Liver (tissue), 9 donors: ENCODE data around the gene NAP1L1. TPM values are rescaled to one million over a fixed set of nuclear protein-coding genes. Genes with fewer than 3 reads are reported as not detected.

Experiments
- DNase-seq: peaks from one replicate; pipeline ENCODE4 v3.0.0-alpha.2; 2017; ENCODE audit warnings: low spot score
- H3K27ac ChIP-seq, 2 donors: one replicate each; pipeline ENCODE4 v1.7.0; 2013; ENCODE audit warnings: inconsistent platforms in 2 of 2, low read length in 2 of 2, control low read depth in 1 of 2, low read depth in 1 of 2, mild to moderate bottlenecking in 1 of 2
- H3K27me3 ChIP-seq, 4 donors: one replicate each; pipeline versions ENCODE4 v1.6.1 to v1.7.0; 2013; ENCODE audit warnings: low read length in 3 of 4, inconsistent platforms in 1 of 4, mild to moderate bottlenecking in 1 of 4, moderate library complexity in 1 of 4; ENCODE audit not compliant: control insufficient read depth in 4 of 4, insufficient read depth in 4 of 4
- H3K36me3 ChIP-seq, 4 donors: one replicate each; pipeline versions ENCODE4 v1.6.1 to v1.7.0; 2013; ENCODE audit warnings: low read length in 3 of 4, mild to moderate bottlenecking in 3 of 4, low read depth in 1 of 4, moderate library complexity in 1 of 4; ENCODE audit not compliant: control insufficient read depth in 4 of 4, insufficient read depth in 3 of 4
- H3K4me1 ChIP-seq, 4 donors: one replicate each; pipeline versions ENCODE4 v1.6.1 to v1.7.0; 2013; ENCODE audit warnings: low read length in 3 of 4, mild to moderate bottlenecking in 3 of 4, moderate library complexity in 1 of 4; ENCODE audit not compliant: control insufficient read depth in 4 of 4, insufficient read depth in 4 of 4
- H3K4me3 ChIP-seq, 3 donors: one replicate each; pipeline versions ENCODE4 v1.6.1 to v1.7.0; 2013; ENCODE audit warnings: low read length in 3 of 3, control low read depth in 1 of 3, low read depth in 1 of 3, mild to moderate bottlenecking in 1 of 3
- H3K9ac ChIP-seq, 2 donors: one replicate each; pipeline ENCODE4 v1.7.0; 2013; ENCODE audit warnings: low read length in 2 of 2, mild to moderate bottlenecking in 2 of 2, moderate library complexity in 2 of 2, control low read depth in 1 of 2, low read depth in 1 of 2
- H3K9me3 ChIP-seq, 4 donors: one replicate each; pipeline versions ENCODE4 v1.6.1 to v1.7.0; 2013; ENCODE audit warnings: low read length in 3 of 4; ENCODE audit not compliant: control insufficient read depth in 4 of 4
- EGR1 ChIP-seq, 2 donors: IDR thresholded peaks; 2 replicates each; pipeline ENCODE4 v1.6.1; 2016 to 2018; ENCODE audit warnings: antibody characterized with exemption in 2 of 2, low read depth in 2 of 2
- FOXA1 ChIP-seq: IDR thresholded peaks from 2 replicates; pipeline ENCODE4 v1.6.1; 2016; ENCODE audit warnings: antibody characterized with exemption
- GABPA ChIP-seq, 2 donors: IDR thresholded peaks in 1 of 2; conservative IDR thresholded peaks in 1 of 2; 2 replicates each; pipeline ENCODE4 v1.6.1; 2016; ENCODE audit warnings: antibody characterized with exemption in 2 of 2, mild to moderate bottlenecking in 1 of 2, moderate library complexity in 1 of 2
- HNF4A ChIP-seq, 2 donors: conservative IDR thresholded peaks; 2 replicates each; pipeline ENCODE4 v1.6.1; 2016; ENCODE audit warnings: antibody characterized with exemption in 2 of 2, mild to moderate bottlenecking in 2 of 2
- JUND ChIP-seq, 2 donors: IDR thresholded peaks; 2 replicates each; pipeline ENCODE4 v1.6.1; 2016; ENCODE audit warnings: antibody characterized with exemption in 2 of 2
- MAX ChIP-seq: IDR thresholded peaks from 2 replicates; pipeline ENCODE4 v1.6.1; 2016; ENCODE audit warnings: antibody characterized with exemption
- RAD21 ChIP-seq, 2 donors: IDR thresholded peaks; 2 replicates each; pipeline ENCODE4 v1.6.1; 2016; ENCODE audit warnings: antibody characterized with exemption in 2 of 2, mild to moderate bottlenecking in 2 of 2
- SP1 ChIP-seq: IDR thresholded peaks from 2 replicates; pipeline ENCODE4 v1.6.1; 2018; ENCODE audit warnings: antibody characterized with exemption, mild to moderate bottlenecking
- TAF1 ChIP-seq: conservative IDR thresholded peaks from 2 replicates; pipeline ENCODE4 v1.6.1; 2016; ENCODE audit warnings: antibody characterized with exemption, mild to moderate bottlenecking
- YY1 ChIP-seq: IDR thresholded peaks from 2 replicates; pipeline ENCODE4 v1.6.1; 2016; ENCODE audit warnings: antibody characterized with exemption, mild to moderate bottlenecking
- WGBS: extraction: QIAGEN DNeasy Blood & Tissue Kit; methylation state at CpG from one replicate; pipeline ENCODE4 v1.1.7; 2013; 5-methylcytosine and 5-hydroxymethylcytosine counted together
- polyA plus RNA-seq, 2 donors: library from polyadenylated mRNA; stranded (reverse) in 1 of 2; unstranded in 1 of 2; fragments of 200-250 nt in 1 of 2; fragments of >200 nt in 1 of 2; fragmentation: Nextera tagmentation in 1 of 2; extraction: Ambion mirVana in 1 of 2; gene quantifications; one replicate each; pipeline versions ENCODE4 v1.2.1 to v1.2.3, GENCODE V29; 2013 to 2015
- total RNA-seq, 2 donors: library from RNA; depleted of rRNA; stranded (reverse); fragments of >200 nt; gene quantifications; one replicate each; pipeline ENCODE4 v1.2.3, GENCODE V29; 2014
- TF ChIP-seq, protein P1 (sequence below): IDR thresholded peaks from 2 replicates; pipeline ENCODE4 v1.6.1; 2016; ENCODE audit warnings: antibody characterized with exemption
- TF ChIP-seq, protein P2 (sequence below): IDR thresholded peaks from 2 replicates; pipeline ENCODE4 v1.6.1; 2016; ENCODE audit warnings: antibody characterized with exemption, mild to moderate bottlenecking
- TF ChIP-seq, protein P3 (sequence below): IDR thresholded peaks from 2 replicates; pipeline ENCODE4 v1.6.1; 2016; ENCODE audit warnings: antibody characterized with exemption
- TF ChIP-seq, protein P4 (sequence below): fragments of 150-350 bp; IDR thresholded peaks from 2 replicates; pipeline ENCODE4 v1.5.1; 2017; ENCODE audit warnings: improper control_type of control experiment, low read depth, low read length; ENCODE audit not compliant: missing input control
- donor health status: healthy.
- donor health status: healthy.
- donor health status: healthy.
- donor health status: healthy.
- donor health status: healthy.

The NAP1L1 gene
- total and polyA plus RNA-seq, 4 donors, result 36.6 to 74.7 (median 42.4) TPM

DNA sequence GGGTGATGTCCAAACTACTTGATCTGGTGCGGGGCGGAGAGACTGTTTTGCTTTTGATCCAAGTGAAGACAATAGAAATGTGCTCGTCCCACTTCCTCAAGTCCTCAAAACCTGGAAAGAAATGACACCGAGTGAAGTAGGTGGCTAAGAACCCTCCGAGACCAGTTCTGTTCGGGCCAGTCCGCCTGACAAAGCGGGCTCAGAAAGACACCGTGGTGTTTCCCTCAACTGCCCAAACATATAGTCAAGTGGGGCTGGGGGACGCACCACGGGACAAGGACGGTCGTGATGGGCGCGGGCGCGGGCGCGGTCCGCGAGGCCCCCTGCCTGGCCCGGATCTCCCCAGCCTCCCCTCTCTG lies 54.5 kb downstream of the NAP1L1 start:
- H3K9me3 ChIP-seq, result no peaks in the 10 kb centered on the region
- WGBS, result 24% methylated on average over 22 of the region's 22 CpGs
- no peaks in the 10 kb centered on the region for H3K36me3 ChIP-seq
- peak overlapping the region; percentile 84 to 89 for H3K9ac ChIP-seq
- TF ChIP-seq HNF4A (conservative IDR thresholded peaks at IDR 0.05) (no peak), EGR1 (IDR thresholded peaks at IDR 0.05; ENCODE audit: low read depth in 2 of 2) (no peak), SP1 (no peak), TAF1 (no peak), GABPA (IDR thresholded peaks at IDR 0.05 in 1 of 2, conservative IDR thresholded peaks at IDR 0.05 in 1 of 2) (no peak), YY1 (no peak), FOXA1 (no peak), MAX (no peak)
- TF ChIP-seq, protein P1, sequence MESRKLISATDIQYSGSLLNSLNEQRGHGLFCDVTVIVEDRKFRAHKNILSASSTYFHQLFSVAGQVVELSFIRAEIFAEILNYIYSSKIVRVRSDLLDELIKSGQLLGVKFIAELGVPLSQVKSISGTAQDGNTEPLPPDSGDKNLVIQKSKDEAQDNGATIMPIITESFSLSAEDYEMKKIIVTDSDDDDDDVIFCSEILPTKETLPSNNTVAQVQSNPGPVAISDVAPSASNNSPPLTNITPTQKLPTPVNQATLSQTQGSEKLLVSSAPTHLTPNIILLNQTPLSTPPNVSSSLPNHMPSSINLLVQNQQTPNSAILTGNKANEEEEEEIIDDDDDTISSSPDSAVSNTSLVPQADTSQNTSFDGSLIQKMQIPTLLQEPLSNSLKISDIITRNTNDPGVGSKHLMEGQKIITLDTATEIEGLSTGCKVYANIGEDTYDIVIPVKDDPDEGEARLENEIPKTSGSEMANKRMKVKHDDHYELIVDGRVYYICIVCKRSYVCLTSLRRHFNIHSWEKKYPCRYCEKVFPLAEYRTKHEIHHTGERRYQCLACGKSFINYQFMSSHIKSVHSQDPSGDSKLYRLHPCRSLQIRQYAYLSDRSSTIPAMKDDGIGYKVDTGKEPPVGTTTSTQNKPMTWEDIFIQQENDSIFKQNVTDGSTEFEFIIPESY, result no peak
- TF ChIP-seq, protein P2, sequence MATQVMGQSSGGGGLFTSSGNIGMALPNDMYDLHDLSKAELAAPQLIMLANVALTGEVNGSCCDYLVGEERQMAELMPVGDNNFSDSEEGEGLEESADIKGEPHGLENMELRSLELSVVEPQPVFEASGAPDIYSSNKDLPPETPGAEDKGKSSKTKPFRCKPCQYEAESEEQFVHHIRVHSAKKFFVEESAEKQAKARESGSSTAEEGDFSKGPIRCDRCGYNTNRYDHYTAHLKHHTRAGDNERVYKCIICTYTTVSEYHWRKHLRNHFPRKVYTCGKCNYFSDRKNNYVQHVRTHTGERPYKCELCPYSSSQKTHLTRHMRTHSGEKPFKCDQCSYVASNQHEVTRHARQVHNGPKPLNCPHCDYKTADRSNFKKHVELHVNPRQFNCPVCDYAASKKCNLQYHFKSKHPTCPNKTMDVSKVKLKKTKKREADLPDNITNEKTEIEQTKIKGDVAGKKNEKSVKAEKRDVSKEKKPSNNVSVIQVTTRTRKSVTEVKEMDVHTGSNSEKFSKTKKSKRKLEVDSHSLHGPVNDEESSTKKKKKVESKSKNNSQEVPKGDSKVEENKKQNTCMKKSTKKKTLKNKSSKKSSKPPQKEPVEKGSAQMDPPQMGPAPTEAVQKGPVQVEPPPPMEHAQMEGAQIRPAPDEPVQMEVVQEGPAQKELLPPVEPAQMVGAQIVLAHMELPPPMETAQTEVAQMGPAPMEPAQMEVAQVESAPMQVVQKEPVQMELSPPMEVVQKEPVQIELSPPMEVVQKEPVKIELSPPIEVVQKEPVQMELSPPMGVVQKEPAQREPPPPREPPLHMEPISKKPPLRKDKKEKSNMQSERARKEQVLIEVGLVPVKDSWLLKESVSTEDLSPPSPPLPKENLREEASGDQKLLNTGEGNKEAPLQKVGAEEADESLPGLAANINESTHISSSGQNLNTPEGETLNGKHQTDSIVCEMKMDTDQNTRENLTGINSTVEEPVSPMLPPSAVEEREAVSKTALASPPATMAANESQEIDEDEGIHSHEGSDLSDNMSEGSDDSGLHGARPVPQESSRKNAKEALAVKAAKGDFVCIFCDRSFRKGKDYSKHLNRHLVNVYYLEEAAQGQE, result no peak
- DNase-seq, result no peak
- H3K4me3 ChIP-seq, result peak overlapping the region; percentile 50 to 86 (median 84)
- H3K4me1 ChIP-seq, result peaks cover 0 to 8% (median 1%) of the 10 kb centered on the region in 4 donors
- peak overlapping the region; percentile 45 to 99 for H3K27ac ChIP-seq
- H3K27me3 ChIP-seq, result no peaks in the 10 kb centered on the region

DNA sequence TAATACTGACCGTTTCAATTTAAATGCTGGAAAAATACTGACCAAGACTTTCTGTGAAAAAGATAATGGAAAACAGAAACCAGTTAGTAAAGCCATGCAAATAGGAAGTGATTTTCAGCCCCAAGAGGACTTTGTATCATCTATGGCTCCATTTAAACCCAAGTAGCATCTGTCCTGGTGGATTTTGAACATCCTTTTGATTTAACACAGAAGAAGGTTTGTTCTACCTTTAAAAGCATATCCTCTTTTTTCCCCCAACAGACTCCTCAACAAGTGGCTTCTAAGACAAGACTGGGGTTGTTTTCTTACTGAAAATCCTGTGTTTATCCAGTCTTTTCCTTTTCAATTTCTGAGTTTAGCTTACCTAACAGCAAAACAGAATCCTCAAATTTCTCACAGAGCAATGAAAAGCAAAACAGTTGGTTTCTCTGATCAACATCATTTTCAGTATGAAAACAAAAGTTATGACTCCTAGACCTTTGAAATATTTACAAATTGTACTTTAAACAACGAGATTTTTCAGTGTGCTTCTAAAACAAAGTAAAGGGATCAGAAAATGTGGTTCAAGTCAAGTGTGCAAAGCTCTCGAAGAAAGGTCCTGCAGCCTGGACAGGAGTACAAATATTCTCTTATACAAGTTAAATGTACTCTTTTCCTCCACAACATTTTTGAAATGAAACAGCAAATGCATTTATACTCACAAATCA lies 55.8 kb downstream of the NAP1L1 start:
- Histone ChIP-seq H3K4me1 (peaks cover 0 to 8% (median 1%) of the 10 kb centered on the region in 4 donors), H3K27ac (peak overlapping the region in 1 of 2 donors; percentile 5), H3K27me3 (no peaks in the 10 kb centered on the region), H3K36me3 (no peaks in the 10 kb centered on the region), H3K9me3 (no peaks in the 10 kb centered on the region), H3K9ac (peak overlapping the region; percentile 7 to 84), H3K4me3 (peak overlapping the region; percentile 15 to 50 (median 32))
- no peak for DNase-seq
- WGBS, result 61% methylated on average over 3 of the region's 3 CpGs
- TF ChIP-seq, protein P3, sequence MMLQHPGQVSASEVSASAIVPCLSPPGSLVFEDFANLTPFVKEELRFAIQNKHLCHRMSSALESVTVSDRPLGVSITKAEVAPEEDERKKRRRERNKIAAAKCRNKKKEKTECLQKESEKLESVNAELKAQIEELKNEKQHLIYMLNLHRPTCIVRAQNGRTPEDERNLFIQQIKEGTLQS, result no peak
- TF ChIP-seq YY1 (no peak), RAD21 (IDR thresholded peaks at IDR 0.05) (peak; percentile 6 to 20), JUND (IDR thresholded peaks at IDR 0.05) (no peak), HNF4A (conservative IDR thresholded peaks at IDR 0.05) (peak; percentile 46 to 56)
- TF ChIP-seq, protein P4, sequence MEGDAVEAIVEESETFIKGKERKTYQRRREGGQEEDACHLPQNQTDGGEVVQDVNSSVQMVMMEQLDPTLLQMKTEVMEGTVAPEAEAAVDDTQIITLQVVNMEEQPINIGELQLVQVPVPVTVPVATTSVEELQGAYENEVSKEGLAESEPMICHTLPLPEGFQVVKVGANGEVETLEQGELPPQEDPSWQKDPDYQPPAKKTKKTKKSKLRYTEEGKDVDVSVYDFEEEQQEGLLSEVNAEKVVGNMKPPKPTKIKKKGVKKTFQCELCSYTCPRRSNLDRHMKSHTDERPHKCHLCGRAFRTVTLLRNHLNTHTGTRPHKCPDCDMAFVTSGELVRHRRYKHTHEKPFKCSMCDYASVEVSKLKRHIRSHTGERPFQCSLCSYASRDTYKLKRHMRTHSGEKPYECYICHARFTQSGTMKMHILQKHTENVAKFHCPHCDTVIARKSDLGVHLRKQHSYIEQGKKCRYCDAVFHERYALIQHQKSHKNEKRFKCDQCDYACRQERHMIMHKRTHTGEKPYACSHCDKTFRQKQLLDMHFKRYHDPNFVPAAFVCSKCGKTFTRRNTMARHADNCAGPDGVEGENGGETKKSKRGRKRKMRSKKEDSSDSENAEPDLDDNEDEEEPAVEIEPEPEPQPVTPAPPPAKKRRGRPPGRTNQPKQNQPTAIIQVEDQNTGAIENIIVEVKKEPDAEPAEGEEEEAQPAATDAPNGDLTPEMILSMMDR, result no peak
- TF ChIP-seq, protein P2, result no peak
